ENCODE data around the gene KLHL18.

DNA sequence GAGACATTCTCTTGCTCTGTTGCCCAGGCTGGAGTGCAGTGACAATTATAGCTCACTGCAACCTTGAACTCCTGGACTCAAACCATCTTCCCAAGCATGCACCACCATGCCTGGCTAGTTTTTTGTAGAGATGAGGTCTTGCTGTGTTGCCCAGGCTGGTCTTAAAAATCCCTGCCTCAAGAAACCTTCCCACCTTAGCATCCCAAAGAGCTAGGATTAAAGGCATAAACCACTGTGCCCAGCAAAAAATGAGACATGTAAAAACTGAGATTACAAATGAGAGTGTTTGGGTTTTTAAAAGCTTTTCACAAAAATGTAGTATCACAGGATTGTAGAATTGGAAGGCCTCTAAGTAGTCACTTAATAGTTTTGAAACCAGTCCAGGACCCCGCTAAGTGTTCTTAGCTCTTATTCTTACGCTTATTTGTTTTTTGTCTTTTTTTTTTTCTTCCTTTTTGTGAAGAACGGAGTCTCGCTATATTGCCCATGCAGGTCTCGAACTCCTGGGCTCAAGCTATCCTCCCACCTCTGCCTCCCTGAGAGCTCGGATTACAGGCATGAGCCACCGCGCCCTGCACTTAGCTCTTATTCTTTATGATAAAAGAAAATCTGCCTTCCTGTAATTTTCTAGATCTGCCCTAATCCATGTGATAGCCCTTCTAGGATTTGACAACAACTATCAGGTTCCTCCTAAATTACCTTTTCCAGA lies 31.5 kb downstream of the KLHL18 start:
- TF ChIP-seq, protein P1, sequence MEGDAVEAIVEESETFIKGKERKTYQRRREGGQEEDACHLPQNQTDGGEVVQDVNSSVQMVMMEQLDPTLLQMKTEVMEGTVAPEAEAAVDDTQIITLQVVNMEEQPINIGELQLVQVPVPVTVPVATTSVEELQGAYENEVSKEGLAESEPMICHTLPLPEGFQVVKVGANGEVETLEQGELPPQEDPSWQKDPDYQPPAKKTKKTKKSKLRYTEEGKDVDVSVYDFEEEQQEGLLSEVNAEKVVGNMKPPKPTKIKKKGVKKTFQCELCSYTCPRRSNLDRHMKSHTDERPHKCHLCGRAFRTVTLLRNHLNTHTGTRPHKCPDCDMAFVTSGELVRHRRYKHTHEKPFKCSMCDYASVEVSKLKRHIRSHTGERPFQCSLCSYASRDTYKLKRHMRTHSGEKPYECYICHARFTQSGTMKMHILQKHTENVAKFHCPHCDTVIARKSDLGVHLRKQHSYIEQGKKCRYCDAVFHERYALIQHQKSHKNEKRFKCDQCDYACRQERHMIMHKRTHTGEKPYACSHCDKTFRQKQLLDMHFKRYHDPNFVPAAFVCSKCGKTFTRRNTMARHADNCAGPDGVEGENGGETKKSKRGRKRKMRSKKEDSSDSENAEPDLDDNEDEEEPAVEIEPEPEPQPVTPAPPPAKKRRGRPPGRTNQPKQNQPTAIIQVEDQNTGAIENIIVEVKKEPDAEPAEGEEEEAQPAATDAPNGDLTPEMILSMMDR (conservative IDR thresholded peaks at IDR 0.05; ENCODE audit: low read depth, low read length) = no peak
- TF ChIP-seq BHLHE40 (IDR thresholded peaks at IDR 0.05; ENCODE audit: low read depth, low read length) (no peak), RFX5 (IDR thresholded peaks at IDR 0.05; ENCODE audit: low read depth, low read length) (no peak), RAD21 (IDR thresholded peaks at IDR 0.05; ENCODE audit: low read length) (no peak), CHD1 (IDR thresholded peaks at IDR 0.05; ENCODE audit: low read depth, low read length) (no peak), CEBPB (IDR thresholded peaks at IDR 0.05; ENCODE audit: low read depth, low read length) (no peak), POLR2A (IDR thresholded peaks at IDR 0.05; ENCODE audit: low read depth, low read length) (no peak), RCOR1 (IDR thresholded peaks at IDR 0.05; ENCODE audit: insufficient replicate concordance, low read length) (no peak), SMC3 (IDR thresholded peaks at IDR 0.05; ENCODE audit: low read depth, low read length) (no peak), MXI1 (IDR thresholded peaks at IDR 0.05; ENCODE audit: borderline replicate concordance, low read depth, low read length) (no peak)
- TF ChIP-seq, protein P2, sequence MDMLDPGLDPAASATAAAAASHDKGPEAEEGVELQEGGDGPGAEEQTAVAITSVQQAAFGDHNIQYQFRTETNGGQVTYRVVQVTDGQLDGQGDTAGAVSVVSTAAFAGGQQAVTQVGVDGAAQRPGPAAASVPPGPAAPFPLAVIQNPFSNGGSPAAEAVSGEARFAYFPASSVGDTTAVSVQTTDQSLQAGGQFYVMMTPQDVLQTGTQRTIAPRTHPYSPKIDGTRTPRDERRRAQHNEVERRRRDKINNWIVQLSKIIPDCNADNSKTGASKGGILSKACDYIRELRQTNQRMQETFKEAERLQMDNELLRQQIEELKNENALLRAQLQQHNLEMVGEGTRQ (IDR thresholded peaks at IDR 0.05; ENCODE audit: low read depth, low read length) = no peak

Data from IMR-90 (cell line).